Kidney epithelial cell (primary cell): ENCODE measurements around the gene CFAP210. TPM values are rescaled to one million over a fixed set of nuclear protein-coding genes. Genes with fewer than 3 reads are reported as not detected.

Experiments used
- DNase-seq: peaks from one replicate; pipeline ENCODE4 v3.0.0-alpha.2; 2010; ENCODE audit warnings: low read depth
- H3K27me3 ChIP-seq: 2 replicates; pipeline ENCODE4 v1.6.0; 2011; ENCODE audit warnings: low read length; ENCODE audit not compliant: control insufficient read depth, insufficient read depth
- H3K36me3 ChIP-seq: 2 replicates; pipeline ENCODE4 v1.5.1; 2011; ENCODE audit warnings: low read length; ENCODE audit not compliant: control insufficient read depth, insufficient read depth
- H3K4me3 ChIP-seq: 2 replicates; pipeline ENCODE4 v1.5.1; 2011; ENCODE audit warnings: low read depth, mild to moderate bottlenecking, control low read depth, low read length
- CTCF ChIP-seq: IDR thresholded peaks from 2 replicates; pipeline ENCODE4 v1.5.1; 2011; ENCODE audit warnings: mild to moderate bottlenecking, moderate library complexity, low read length, control low read depth, inconsistent platforms; ENCODE audit not compliant: insufficient read depth, poor library complexity, severe bottlenecking
- total RNA-seq: library from RNA; depleted of rRNA; stranded (reverse); fragments of >200 nt; gene quantifications from 2 replicates; pipeline ENCODE4 v1.2.3, GENCODE V29; 2015

Gene CFAP210
- total RNA-seq, 1 donor from 2014 or later, result 0.33 TPM

- H3K36me3 ChIP-seq, result no peaks in the 10 kb centered on the region
- no peak overlapping the region for H3K4me3 ChIP-seq
- no peak for TF ChIP-seq CTCF
- no peaks in the 10 kb centered on the region for H3K27me3 ChIP-seq
- no peak for DNase-seq
Measured at GRCh38 chr2:169735623-169736022, 41.4 kb upstream of the CFAP210 start.

- Histone ChIP-seq H3K36me3 (no peaks in the 10 kb centered on the region), H3K27me3 (no peaks in the 10 kb centered on the region), H3K4me3 (peak overlapping the region; percentile 54)
- DNase-seq, result no peak
- no peak for TF ChIP-seq CTCF
Measured at GRCh38 chr2:169734169-169734847, 40.1 kb upstream of the CFAP210 start.

- Histone ChIP-seq H3K27me3 (no peaks in the 10 kb centered on the region), H3K36me3 (no peaks in the 10 kb centered on the region), H3K4me3 (peak overlapping the region; percentile 54)
- DNase-seq, result no peak
- TF ChIP-seq CTCF, result no peak
Measured at GRCh38 chr2:169732583-169733358, 38.6 kb upstream of the CFAP210 start.

- H3K36me3 ChIP-seq, result no peaks in the 10 kb centered on the region
- no peak for TF ChIP-seq CTCF
- DNase-seq, result no peak
- no peaks in the 10 kb centered on the region for H3K27me3 ChIP-seq
- no peak overlapping the region for H3K4me3 ChIP-seq
Measured at GRCh38 chr2:169732075-169732474, 37.9 kb upstream of the CFAP210 start.

- no peak for DNase-seq
- Histone ChIP-seq H3K36me3 (no peaks in the 10 kb centered on the region), H3K4me3 (no peak overlapping the region), H3K27me3 (no peaks in the 10 kb centered on the region)
- TF ChIP-seq CTCF, result no peak
Measured at GRCh38 chr2:169729274-169729605, 35.0 kb upstream of the CFAP210 start.
